H1 (cell line): ENCODE results near the gene TCF4. TPM values are rescaled to one million over a fixed set of nuclear protein-coding genes. Genes with fewer than 3 reads are reported as not detected.
"Not testable (repeated sequence)": the region's sequence is repeated elsewhere in the genome, so short reads cannot be mapped to it uniquely, and the experiment has no call there.

Experiments used
- CTCF ChIA-PET: fragments of 300-600 bp; sonication (Branson Sonifier 250); formaldehyde crosslinking; loops from one replicate; lab custom pipeline; 2021; ENCODE audit not compliant: partially characterized antibody; lab: Charles Lee
- POLR2A ChIA-PET: fragments of 300-600 bp; sonication (Branson Sonifier 250); formaldehyde crosslinking; loops from one replicate; lab custom pipeline; 2021; ENCODE audit warnings: inconsistent platforms; ENCODE audit not compliant: partially characterized antibody; lab: Charles Lee
- DNase-seq, 2 experiments: peaks; one replicate each; pipeline versions ENCODE4 v3.0.0 to v3.0.0-alpha.2; 2010 to 2022; ENCODE audit warnings: low spot score in 2 of 2, low read depth in 1 of 2, mixed read lengths in 1 of 2
- FAIRE-seq: peaks from 2 replicates; lab custom pipeline; 2011; peaks lifted over from hg19 to GRCh38; lab: Jason Lieb, UNC
- H2AFZ ChIP-seq: 2 replicates; pipeline ENCODE4 v1.8.1; 2012; ENCODE audit warnings: low read length, inconsistent platforms
- H2AK5ac ChIP-seq: 2 replicates; pipeline ENCODE4 v1.6.1; 2013; ENCODE audit warnings: low read depth, low read length
- H2BK120ac ChIP-seq: replicated peaks from 2 replicates; pipeline ENCODE3; 2013; ENCODE audit warnings: low read depth, low read length, inconsistent platforms
- H2BK12ac ChIP-seq: 2 replicates; pipeline ENCODE4 v1.6.1; 2013; ENCODE audit warnings: low read depth, low read length
- H2BK15ac ChIP-seq: 2 replicates; pipeline ENCODE4 v1.6.1; 2013; ENCODE audit warnings: low read length
- H2BK20ac ChIP-seq: 2 replicates; pipeline ENCODE4 v1.6.1; 2013; ENCODE audit warnings: low read length
- H2BK5ac ChIP-seq: 2 replicates; pipeline ENCODE4 v1.6.1; 2013; ENCODE audit warnings: low read depth, low read length
- H3K14ac ChIP-seq: 2 replicates; pipeline ENCODE4 v1.6.1; 2013; ENCODE audit warnings: inconsistent platforms; ENCODE audit not compliant: insufficient read length
- H3K18ac ChIP-seq: 2 replicates; pipeline ENCODE4 v1.6.1; 2013; ENCODE audit warnings: low read length; ENCODE audit errors: extremely low read depth
- H3K23ac ChIP-seq: 2 replicates; pipeline ENCODE4 v1.6.1; 2013; ENCODE audit warnings: inconsistent platforms; ENCODE audit not compliant: insufficient read length
- H3K23me2 ChIP-seq: 2 replicates; pipeline ENCODE4 v1.6.1; 2013; ENCODE audit warnings: low read depth, low read length
- H3K27ac ChIP-seq: 2 replicates; pipeline ENCODE4 v1.6.1; 2011; ENCODE audit warnings: low read depth, low read length, inconsistent platforms
- H3K27me3 ChIP-seq, 4 experiments: replicated peaks in 1 of 4; 1 replicate in 1 of 4; 2 replicates in 3 of 4; pipeline versions ENCODE4 v1.6.1 to v1.8.1; 2011 to 2013; ENCODE audit warnings: low read length in 3 of 4, mild to moderate bottlenecking in 3 of 4, inconsistent platforms in 2 of 4, mixed read lengths in 2 of 4, moderate library complexity in 1 of 4; ENCODE audit not compliant: control insufficient read depth in 3 of 4, insufficient read depth in 3 of 4; ENCODE audit errors: extremely low read depth in 1 of 4
- H3K36me3 ChIP-seq, 4 experiments: 2 replicates each; pipeline versions ENCODE4 v1.6.1 to v1.8.1; 2011 to 2013; ENCODE audit warnings: mild to moderate bottlenecking in 4 of 4, low read length in 3 of 4, moderate library complexity in 2 of 4, control low read depth in 1 of 4, inconsistent platforms in 1 of 4; ENCODE audit not compliant: insufficient read depth in 4 of 4, control insufficient read depth in 2 of 4
- H3K4ac ChIP-seq: replicated peaks from 2 replicates; pipeline ENCODE3; 2013; ENCODE audit warnings: low read length, low read depth, mixed read lengths, inconsistent platforms; ENCODE audit not compliant: insufficient read length
- H3K4me1 ChIP-seq, 4 experiments: replicated peaks in 1 of 4; 1 replicate in 1 of 4; 2 replicates in 3 of 4; pipeline versions ENCODE4 v1.6.1 to v1.8.1; 2011 to 2013; ENCODE audit warnings: low read length in 3 of 4, inconsistent platforms in 2 of 4, mixed read lengths in 1 of 4; ENCODE audit not compliant: insufficient read depth in 4 of 4, control insufficient read depth in 3 of 4
- H3K4me2 ChIP-seq, 2 experiments: 2 replicates each; pipeline versions ENCODE4 v1.6.1 to v1.8.1; 2011 to 2013; ENCODE audit warnings: low read depth in 2 of 2, low read length in 2 of 2, control low read depth in 1 of 2, inconsistent platforms in 1 of 2, mild to moderate bottlenecking in 1 of 2; ENCODE audit not compliant: insufficient read depth in 1 of 2
- H3K4me3 ChIP-seq, 4 experiments: fragments of 200-600, 300-600 bp in 1 of 4; sonication (generic), shearing (Covaris generic), sonication (Bioruptor Twin) in 1 of 4; 2 replicates each; pipeline versions ENCODE4 v1.5.1 to v1.8.1; 2011 to 2016; ENCODE audit warnings: low read length in 4 of 4, low read depth in 3 of 4, control low read depth in 2 of 4, inconsistent platforms in 2 of 4, mild to moderate bottlenecking in 2 of 4, mixed read lengths in 1 of 4, moderate library complexity in 1 of 4; ENCODE audit not compliant: insufficient read depth in 2 of 4; ENCODE audit errors: extremely low read depth in 1 of 4
- H3K56ac ChIP-seq: replicated peaks from 2 replicates; pipeline ENCODE3; 2013; ENCODE audit warnings: low read depth, mild to moderate bottlenecking, mixed read lengths, low read length, inconsistent platforms; ENCODE audit not compliant: insufficient read length
- H3K79me1 ChIP-seq: 2 replicates; pipeline ENCODE4 v1.6.1; 2013; ENCODE audit warnings: low read depth, low read length, control low read depth
- H3K79me2 ChIP-seq, 2 experiments: 2 replicates each; pipeline versions ENCODE4 v1.6.1 to v1.8.1; 2012 to 2013; ENCODE audit warnings: low read length in 2 of 2, mild to moderate bottlenecking in 2 of 2, inconsistent platforms in 1 of 2; ENCODE audit not compliant: insufficient read depth in 2 of 2, control insufficient read depth in 1 of 2
- H3K9ac ChIP-seq, 4 experiments: replicated peaks in 1 of 4; 1 replicate in 1 of 4; 2 replicates in 3 of 4; pipeline versions ENCODE4 v1.6.1 to v1.8.1; 2011 to 2013; ENCODE audit warnings: low read depth in 3 of 4, low read length in 3 of 4, control low read depth in 2 of 4, mild to moderate bottlenecking in 2 of 4, moderate library complexity in 2 of 4, inconsistent platforms in 1 of 4; ENCODE audit errors: extremely low read depth in 1 of 4
- H3K9me3 ChIP-seq, 2 experiments: 2 replicates each; pipeline versions ENCODE4 v1.6.1 to v1.8.1; 2012 to 2013; ENCODE audit warnings: mild to moderate bottlenecking in 2 of 2, moderate library complexity in 2 of 2, control low read depth in 1 of 2, inconsistent platforms in 1 of 2, low read depth in 1 of 2, low read length in 1 of 2, mixed read lengths in 1 of 2; ENCODE audit not compliant: insufficient read depth in 2 of 2
- H4K20me1 ChIP-seq, 2 experiments: replicated peaks in 1 of 2; 2 replicates each; pipeline versions ENCODE3 to v1.8.1; 2011 to 2013; ENCODE audit warnings: inconsistent platforms in 2 of 2, low read length in 2 of 2, mild to moderate bottlenecking in 1 of 2; ENCODE audit not compliant: insufficient read depth in 2 of 2, control insufficient read depth in 1 of 2
- H4K5ac ChIP-seq: 2 replicates; pipeline ENCODE4 v1.6.1; 2013; ENCODE audit warnings: low read length, low read depth, mixed read lengths, inconsistent platforms; ENCODE audit not compliant: insufficient read length
- H4K8ac ChIP-seq: 2 replicates; pipeline ENCODE4 v1.8.0; 2013; ENCODE audit warnings: mild to moderate bottlenecking, moderate library complexity, low read length, inconsistent platforms; ENCODE audit not compliant: insufficient read depth; ENCODE audit errors: extremely low read depth
- H4K91ac ChIP-seq: replicated peaks from 2 replicates; pipeline ENCODE3; 2013; ENCODE audit warnings: low read length, mixed read lengths, inconsistent platforms; ENCODE audit not compliant: insufficient read length
- WGBS, 2 experiments: shearing (Covaris generic) in 1 of 2; methylation state at CpG; one replicate each; pipeline versions ENCODE4 v1.1.6 to v1.1.7; 2013 to 2015; ENCODE audit warnings: low lambda C conversion rate in 2 of 2, mixed read lengths in 2 of 2, inconsistent platforms in 1 of 2, low coverage in 1 of 2, missing lambda C conversion rate in 1 of 2; ENCODE audit not compliant: insufficient replicate concordance in 2 of 2, insufficient coverage in 1 of 2, insufficient read length in 1 of 2; ENCODE audit errors: extremely low coverage in 1 of 2, missing lambda C conversion rate in 1 of 2; 5-methylcytosine and 5-hydroxymethylcytosine counted together
- polyA plus RNA-seq, 7 experiments: library from polyadenylated mRNA; depleted of rRNA in 3 of 7; stranded (reverse) in 5 of 7; unstranded in 2 of 7; fragments of >200 nt in 5 of 7; fragments of 200-250 nt in 2 of 7; gene quantifications; 1 replicate in 5 of 7; 2 replicates in 1 of 7; 4 replicates in 1 of 7; pipeline versions ENCODE4 v1.2.1 to v1.2.3, GENCODE V29; 2011 to 2013; ENCODE audit warnings: missing spikeins in 2 of 7, mixed read lengths in 2 of 7
- total RNA-seq: library from RNA; stranded (reverse); fragmentation: NEBNext Ultra II Directional; extraction: Animal tissue kit (Norgen Biotek cat#: 25700); gene quantifications from 2 replicates; pipeline ENCODE4 v1.2.1, GENCODE V29; 2021

The TCF4 gene
- total and polyA plus RNA-seq, 2 of the 8 experiments (the other 6 are each of a cell fraction or from before 2014, with no cell fraction given): 59.3 to 118 TPM

DNA sequence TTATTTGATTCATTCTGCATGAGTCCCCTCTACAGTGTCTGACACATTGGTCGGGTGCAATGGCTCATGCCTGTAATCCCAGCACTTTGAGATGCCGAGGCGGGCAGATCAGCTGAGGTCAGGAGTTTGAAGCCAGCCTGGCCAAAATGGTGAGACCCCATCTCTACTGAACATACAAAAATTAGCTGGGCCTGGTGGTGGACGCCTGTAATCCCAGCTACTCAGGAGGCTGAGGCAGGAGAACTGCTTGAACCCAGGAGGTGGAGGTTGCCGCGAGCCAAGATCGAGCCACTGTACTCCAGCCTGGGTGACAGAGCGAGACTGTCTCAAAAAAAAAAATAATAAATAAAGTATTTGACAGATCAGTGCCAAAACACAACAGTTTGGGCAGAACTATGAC, 118.9 kb downstream of the TCF4 start:
- H2BK20ac ChIP-seq, H3K9me3 ChIP-seq, H2BK12ac ChIP-seq, H3K56ac ChIP-seq, H3K27me3 ChIP-seq, H3K23me2 ChIP-seq, H4K8ac ChIP-seq, H2AK5ac ChIP-seq, H3K36me3 ChIP-seq, DNase-seq, H3K23ac ChIP-seq, H3K4me2 ChIP-seq, H3K27ac ChIP-seq, H4K91ac ChIP-seq, H2AFZ ChIP-seq, H4K20me1 ChIP-seq, H3K9ac ChIP-seq, H3K14ac ChIP-seq, H3K4ac ChIP-seq, H4K5ac ChIP-seq, H2BK120ac ChIP-seq, POLR2A ChIA-PET, FAIRE-seq, H2BK5ac ChIP-seq, H3K18ac ChIP-seq, H2BK15ac ChIP-seq, H3K4me3 ChIP-seq: not testable (repeated sequence)
- CTCF ChIA-PET: interaction anchor here (0.6 to 0.7 kb wide), 2 partner anchors 42 to 1204 kb away, joined by 4 to 5 read pairs; no protein-coding TSS in a partner anchor
- Histone ChIP-seq H3K79me1 (peaks cover 11% of the 10 kb centered on the region), H3K79me2 (peaks cover 0 to 96% of the 10 kb centered on the region in 2 experiments; a peak in 3 of 4 replicates), H3K4me1 (peaks cover 10 to 18% (median 15%) of the 10 kb centered on the region in 4 experiments)
- 94% methylated on average over 8 of the region's 8 CpGs; no CpG with 5 or more reads in 1 of the 2 experiments for WGBS, 2 experiments
